ENCODE measurements around the gene SIT1.
A peak's percentile ranks its signal among the peaks of the same experiment; 100 is the strongest.
"Not testable (repeated sequence)": the region's sequence is repeated elsewhere in the genome, so short reads cannot be mapped to it uniquely, and the experiment has no call there.

Gene SIT1

DNA sequence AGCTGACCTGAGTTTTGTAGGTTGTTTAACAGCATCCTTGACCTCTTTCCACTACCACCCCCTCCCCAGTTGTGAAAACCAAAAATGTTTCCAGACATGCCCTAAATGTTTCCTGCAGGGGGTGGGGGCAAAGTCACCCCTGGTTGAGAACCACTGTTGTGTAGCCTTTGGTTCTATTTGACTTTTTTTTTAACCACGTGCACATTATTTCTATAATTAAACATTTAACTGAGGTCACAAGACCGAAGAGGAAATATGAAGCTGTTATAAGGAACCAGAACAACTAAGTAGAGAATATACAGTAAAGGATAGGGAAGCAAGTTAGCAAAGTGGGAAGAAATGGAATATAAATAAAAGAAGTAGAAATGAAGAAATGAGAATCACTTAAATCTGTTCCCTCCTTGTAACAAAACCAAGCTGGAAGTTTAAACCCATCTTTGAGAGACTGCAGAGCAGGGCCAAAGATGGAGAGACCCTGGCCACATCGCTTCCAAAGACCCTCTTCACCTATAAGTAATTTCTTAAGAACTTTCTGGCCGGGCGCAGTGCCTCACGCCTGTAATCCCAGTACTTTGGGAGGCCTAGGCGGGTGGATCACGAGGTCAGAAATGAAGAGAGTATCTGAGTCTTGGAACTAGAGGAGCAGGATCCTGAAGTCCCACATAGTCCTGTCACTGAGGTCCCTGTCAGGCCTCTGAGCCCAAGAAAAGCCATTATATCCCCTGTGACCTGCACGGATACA lies 14.4 kb downstream of the SIT1 start:
- DNase-seq: no peak

DNA sequence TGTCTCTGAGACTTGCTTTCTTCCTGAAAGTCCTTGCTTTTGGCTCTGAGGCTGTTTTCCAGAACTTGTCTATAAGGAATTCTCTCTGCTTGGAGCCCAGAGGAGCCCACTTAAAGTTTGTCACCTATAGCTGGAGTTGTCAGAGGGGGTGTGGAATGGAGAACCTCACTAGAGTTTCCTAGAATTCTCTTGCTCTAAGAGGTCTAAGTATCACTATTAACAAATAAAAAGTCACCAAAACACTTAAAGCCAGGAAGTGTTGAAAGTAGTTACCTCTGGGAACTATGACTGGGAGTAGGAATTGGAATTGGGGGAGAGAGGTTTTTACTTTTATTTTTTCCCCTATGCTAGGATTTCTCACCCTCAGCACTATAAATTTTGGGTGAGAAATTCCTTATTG lies 15.0 kb downstream of the SIT1 start:
- DNase-seq: no peak

DNA sequence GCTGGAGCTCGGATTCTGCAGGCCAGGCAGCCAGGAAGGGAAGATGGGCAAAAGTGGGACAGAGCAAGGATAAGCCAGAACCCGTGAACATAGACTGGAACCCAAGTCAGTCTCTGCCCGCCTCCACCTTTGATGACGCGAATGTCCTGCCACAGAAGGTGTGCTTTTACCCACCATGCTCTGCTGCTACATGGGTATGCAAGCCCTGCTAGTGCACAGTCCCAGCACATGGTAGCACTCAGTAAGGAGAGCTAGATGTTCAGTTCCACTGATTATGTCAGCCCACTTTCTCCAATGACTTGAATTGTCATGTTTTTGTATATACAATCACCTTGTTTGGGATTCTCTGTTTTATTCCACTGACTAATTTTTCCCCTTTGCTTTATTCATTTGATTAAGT lies 21.1 kb downstream of the SIT1 start:
- no peak for DNase-seq

- DNase-seq: no peak
Observed at GRCh38 chr9:35628389-35628991, 22.2 kb downstream of the SIT1 start.

DNA sequence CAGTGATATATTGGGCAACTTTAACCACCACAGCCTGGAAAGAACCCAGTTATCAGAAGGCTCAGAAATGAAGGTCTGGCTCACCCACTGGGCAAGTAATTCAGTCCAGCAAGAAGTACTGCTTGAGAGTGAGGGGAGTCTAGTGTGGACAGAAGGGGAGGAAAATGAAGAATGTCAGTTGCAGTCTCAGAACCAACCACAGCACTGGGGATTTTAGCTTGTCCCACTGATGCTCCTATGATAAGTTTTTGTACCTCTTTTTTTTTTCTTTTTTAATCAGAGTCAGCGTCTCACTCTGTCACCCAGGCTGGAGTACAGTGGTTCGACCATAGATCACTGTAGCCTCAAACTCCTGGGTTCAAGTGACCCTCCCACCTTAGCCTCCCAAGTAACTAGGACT lies 23.2 kb downstream of the SIT1 start:
- no peak for DNase-seq

DNA sequence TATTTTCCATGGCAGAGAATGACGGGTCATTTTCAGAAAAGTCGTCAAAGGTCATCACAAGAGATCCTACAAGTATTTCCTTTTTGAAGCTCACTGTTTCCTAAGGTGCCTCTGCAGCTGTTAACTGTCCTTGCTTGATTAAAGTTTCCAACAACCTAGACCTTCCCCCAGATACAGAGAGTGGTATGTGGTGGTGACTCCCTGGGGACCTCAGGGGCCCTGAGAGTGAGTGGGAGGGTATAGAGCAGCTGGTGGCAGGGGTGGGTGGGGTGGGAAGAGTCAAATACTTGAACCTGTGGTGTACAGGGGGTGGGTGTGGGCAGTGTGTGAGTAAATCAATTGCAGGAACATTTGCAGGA lies 31.0 kb downstream of the SIT1 start:
- no peak for DNase-seq

DNA sequence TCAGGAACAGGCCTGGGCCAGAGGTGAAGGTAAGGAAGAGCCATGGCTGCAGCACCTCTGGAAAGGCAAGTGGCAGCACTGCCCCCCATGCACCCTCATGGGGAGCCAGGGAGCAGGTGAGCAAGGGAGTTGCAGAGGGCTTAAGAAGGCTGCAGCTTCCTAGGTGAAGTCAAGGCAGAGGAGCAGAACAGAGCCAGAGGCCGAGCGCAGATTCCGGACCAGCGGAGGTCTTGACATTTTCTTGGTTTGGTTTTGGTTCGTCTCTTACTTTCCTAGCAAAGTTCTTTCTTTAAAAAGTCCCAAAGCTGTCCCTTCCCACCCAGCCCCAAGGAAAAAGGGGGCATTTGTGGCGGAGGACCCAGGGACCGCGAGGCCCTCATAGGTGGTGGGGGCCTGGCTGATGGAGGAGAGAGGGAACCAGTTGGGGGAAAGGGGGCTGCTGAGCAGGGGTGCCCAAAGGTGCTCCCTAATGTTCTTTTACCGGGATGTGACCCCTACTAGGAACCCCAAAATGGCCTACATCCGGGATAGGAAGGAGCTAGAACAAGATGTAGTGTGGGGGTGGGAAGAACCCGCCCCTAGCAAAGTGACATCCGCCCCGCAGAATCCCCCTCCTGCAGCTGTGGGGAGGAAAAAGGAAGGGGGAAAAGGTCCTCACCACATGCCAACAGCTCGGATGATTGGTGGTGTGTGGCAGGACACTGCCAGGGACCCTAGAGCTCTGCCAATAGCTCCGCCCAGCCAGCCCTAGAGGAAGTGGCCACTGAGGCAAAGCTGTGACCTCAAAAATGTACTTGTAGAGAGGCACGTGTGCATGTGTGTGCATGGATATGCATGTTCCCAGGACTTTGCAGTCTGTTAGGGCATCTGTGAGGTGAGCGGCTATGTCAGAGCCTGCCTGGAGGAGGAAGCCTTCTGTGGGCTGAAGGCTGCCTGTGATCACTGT lies 31.6 kb downstream of the SIT1 start:
- DNase-seq: no peak

DNA sequence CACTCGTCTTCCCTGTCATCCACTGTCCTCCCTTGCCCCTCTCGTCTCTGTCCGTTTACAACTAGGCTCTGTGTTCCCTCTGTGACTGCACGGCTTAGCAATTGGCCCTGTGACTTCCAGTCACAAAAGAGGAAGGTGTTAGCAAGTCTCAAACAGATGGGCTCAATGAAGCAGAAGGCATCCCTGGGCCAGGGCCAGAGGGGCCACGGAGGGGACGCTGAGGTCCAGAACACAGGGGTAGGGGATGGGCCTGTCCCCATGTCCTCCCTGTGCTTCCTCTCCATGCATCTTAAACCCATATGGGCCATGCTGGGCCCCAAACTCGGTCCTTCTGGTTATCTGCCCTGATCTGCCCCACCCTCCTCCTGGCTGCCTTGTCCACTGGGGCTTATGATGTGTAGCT lies 32.4 kb downstream of the SIT1 start, which contains the start of gene CD72:
Gene CD72, minus strand, starts transcription at position 89 of the 403 bp plus-strand sequence. CDS start 110 bp downstream, outside the sequence.
- peak in 2 of 14 donors; percentile 10 to 68 for DNase-seq

DNA sequence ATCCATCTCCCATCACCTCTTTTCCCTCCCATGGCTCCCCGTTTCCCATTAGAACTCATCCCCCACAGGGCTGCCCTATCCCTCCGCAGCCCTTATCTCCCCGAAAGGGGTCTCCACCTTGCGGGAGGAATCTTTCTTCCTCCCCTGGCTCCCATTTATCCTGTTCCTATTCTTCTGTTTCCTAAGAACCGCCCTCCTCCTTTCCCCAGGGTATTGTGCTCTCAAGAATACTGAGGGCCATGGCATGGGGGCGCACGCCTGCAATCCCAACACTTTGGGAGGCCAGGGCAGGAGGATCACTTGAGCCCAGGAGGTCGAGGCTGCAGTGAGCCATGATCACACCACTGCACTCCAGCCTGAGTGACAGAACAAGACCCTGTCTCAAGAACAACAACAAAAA lies 33.2 kb downstream of the SIT1 start:
- DNase-seq: no peak

- DNase-seq: peak in 4 of 14 donors; percentile 3 to 22 (median 14)
Observed at GRCh38 chr9:35616681-35617459, 33.9 kb downstream of the SIT1 start.

DNA sequence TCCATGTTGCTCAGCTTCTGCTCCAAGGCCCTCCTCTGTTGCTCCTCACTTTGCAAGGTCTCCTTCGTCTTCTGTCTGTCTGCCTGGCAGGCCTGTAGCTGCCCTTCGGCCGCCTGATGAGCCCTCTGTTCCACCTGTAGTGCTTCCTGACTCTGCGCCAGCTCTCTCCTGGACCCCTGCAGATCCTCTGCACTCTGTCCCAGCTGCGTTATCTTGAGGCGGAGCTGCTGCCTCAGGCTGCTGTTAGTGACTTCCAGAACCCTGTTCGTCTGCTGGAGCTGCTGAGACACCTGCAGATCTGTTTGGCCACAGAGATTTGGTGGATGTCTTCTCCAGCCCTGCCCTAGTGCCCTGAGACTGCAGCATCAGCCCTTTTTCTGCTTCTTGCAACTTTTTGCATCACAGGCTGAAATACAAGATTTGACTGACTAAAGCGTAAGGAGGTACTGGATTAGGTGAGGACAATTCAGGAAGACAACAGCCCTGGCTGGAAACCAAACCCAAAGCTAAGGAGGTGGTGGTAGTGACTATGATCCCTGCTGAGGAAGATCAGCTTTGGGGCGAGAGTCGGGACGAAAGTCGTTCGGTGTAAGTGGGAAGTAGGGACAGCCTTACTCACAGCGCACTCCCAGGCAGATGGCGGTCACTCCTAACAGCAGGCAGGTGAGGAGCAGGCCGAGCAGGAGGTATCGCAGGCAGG lies 34.6 kb downstream of the SIT1 start:
- no peak for DNase-seq

- no peak for DNase-seq
Observed at GRCh38 chr9:35612843-35613242, 37.9 kb downstream of the SIT1 start.

GRCh38 chr9:35612066-35612465 lies 38.7 kb downstream of the SIT1 start:
- not testable (repeated sequence) for DNase-seq

GRCh38 chr9:35611230-35611797 lies 39.4 kb downstream of the SIT1 start:
- peak in 4 of 14 donors; percentile 7 to 12 (median 10) for DNase-seq

GRCh38 chr9:35609820-35610163 lies 40.9 kb downstream of the SIT1 start:
- no peak for DNase-seq

DNA sequence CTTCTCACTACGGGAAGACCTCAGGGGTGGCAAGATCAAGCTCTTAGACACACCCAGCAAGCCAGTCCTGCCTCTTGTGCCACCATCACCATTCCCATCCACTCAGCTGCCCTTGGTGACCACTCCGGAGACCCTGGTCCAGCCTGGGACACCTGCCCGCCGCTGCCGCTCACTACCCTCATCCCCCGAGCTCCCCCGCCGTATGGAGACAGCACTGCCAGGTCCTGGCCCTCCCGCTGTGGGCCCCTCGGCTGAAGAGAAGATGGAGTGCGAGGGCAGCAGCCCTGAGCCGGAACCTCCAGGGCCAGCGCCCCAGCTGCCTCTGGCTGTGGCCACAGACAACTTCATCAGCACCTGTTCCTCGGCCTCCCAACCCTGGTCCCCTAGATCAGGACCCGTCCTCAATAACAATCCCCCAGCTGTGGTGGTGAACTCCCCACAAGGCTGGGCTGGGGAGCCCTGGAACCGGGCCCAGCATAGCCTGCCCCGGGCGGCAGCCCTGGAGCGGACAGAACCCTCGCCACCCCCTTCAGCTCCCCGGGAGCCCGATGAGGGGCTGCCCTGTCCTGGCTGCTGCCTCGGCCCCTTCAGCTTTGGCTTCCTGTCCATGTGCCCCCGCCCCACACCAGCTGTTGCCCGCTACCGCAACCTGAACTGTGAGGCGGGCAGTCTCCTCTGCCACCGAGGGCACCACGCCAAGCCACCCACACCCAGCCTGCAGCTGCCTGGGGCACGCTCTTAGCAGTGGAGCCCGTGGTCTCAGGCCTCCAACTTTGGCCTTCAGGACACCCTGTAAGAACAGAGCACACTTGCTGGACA lies 41.5 kb downstream of the SIT1 start:
- DNase-seq: no peak

DNA sequence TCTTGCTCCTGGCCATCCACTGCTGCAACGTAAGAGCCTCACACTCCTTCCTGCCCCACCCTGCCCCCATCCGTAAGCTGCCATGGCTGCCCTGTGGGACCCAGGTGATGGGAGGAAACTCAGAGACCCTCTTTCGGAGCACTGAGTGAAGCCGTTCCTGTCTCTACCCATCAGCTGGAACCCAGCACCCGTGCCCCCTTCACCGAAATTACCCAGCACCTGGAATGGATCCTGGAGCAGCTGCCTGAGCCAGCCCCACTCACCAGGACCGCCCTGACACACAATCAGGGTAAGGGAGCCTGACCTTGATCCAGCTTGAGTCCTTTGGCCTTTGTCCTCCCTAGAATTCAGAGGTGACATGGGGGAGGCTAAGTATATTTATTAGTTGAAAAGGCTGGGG lies 42.5 kb downstream of the SIT1 start:
- DNase-seq: no peak

- no peak for DNase-seq
Observed at GRCh38 chr9:35606726-35607125, 44.0 kb downstream of the SIT1 start.

- no peak for DNase-seq
Observed at GRCh38 chr9:35606138-35606504, 44.6 kb downstream of the SIT1 start.

DNA sequence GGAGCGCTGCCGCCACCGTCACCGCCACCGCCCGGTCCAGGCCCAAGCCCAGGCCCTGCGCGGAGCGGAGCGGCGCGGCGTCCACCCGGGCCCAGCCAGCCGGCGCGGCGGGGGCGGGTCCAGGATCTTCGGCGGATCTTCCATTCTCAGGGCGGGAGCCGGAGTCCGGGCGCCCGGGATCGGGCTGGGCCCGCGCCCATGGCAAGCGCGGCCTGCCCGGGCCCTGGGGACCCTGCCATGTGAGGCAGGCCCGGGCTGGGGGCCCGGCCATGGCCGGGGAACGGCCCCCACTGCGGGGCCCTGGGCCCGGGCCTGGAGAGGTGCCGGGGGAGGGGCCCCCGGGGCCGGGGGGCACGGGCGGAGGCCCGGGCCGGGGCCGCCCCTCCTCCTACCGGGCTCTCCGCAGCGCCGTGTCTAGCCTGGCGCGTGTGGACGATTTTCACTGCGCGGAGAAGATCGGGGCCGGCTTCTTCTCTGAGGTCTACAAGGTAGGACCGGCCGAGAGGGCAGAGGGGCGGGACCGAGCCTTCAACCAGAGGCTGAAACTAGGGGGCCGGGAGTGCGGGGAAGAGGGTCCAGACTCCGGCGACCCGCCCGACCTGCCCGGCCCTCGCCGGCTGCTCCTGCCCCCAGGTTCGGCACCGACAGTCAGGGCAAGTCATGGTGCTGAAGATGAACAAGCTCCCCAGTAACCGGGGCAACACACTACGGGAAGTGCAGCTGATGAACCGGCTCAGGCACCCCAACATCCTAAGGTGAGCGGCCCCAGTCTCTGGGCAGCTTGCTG lies 45.2 kb downstream of the SIT1 start:
- DNase-seq: peak in 5 of 14 donors; percentile 41 to 74 (median 54)
